ENCODE data around the gene SYCE3.
"Not testable (repeated sequence)": the region's sequence is repeated elsewhere in the genome, so short reads cannot be mapped to it uniquely, and the experiment has no call there.

SYCE3 gene

DNA sequence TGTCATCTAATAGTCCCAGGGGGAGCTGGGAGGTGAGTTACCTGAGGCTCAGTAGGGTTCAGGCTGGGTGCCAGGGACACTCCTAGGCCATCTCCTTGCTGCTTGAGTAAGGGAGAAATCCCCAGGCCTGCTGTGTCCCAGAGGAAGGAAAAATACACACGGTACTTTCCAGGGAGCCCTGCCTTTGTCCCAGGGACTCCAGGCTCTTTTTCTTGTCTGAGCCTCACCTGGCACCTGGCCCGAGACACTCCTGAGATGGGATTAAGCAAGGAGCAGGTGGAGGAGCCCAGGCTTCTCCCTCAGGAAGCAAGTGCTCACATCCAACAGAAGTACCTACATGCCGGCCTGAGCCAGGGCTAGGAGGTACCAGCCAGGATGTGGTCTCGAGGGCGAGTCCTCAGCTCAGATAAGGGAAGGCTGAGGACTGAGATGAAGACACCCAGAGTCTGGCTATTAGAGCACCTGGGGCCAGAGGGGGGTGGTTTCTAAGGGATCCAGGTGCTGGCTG, 17.9 kb downstream of the SYCE3 start:
- peak overlapping the region; percentile 39 for H3K27ac ChIP-seq (ENCODE audit: low read depth, low read length)
- H3K4me3 ChIP-seq (ENCODE audit: low read depth in 1 of 2, low read length in 2 of 2): peak overlapping the region; percentile 12 to 40
- peak overlapping the region; percentile 12 to 44 for H3K9ac ChIP-seq (ENCODE audit: low read depth in 1 of 2, low read length in 2 of 2)
- peaks cover 27 to 29% of the 10 kb centered on the region in 2 donors for H3K4me1 ChIP-seq (ENCODE audit: control insufficient read depth in 1 of 2, insufficient read depth in 2 of 2, low read length in 2 of 2)
- peaks cover 0 to 6% of the 10 kb centered on the region in 2 donors for H3K27me3 ChIP-seq (ENCODE audit: control insufficient read depth in 1 of 2, insufficient read depth in 2 of 2, low read length in 2 of 2)
- no peaks in the 10 kb centered on the region for H3K36me3 ChIP-seq (ENCODE audit: control insufficient read depth in 1 of 2, insufficient read depth in 2 of 2, low read length in 2 of 2)
- H3K9me3 ChIP-seq (ENCODE audit: control insufficient read depth in 1 of 2, low read length in 2 of 2): no peaks in the 10 kb centered on the region

DNA sequence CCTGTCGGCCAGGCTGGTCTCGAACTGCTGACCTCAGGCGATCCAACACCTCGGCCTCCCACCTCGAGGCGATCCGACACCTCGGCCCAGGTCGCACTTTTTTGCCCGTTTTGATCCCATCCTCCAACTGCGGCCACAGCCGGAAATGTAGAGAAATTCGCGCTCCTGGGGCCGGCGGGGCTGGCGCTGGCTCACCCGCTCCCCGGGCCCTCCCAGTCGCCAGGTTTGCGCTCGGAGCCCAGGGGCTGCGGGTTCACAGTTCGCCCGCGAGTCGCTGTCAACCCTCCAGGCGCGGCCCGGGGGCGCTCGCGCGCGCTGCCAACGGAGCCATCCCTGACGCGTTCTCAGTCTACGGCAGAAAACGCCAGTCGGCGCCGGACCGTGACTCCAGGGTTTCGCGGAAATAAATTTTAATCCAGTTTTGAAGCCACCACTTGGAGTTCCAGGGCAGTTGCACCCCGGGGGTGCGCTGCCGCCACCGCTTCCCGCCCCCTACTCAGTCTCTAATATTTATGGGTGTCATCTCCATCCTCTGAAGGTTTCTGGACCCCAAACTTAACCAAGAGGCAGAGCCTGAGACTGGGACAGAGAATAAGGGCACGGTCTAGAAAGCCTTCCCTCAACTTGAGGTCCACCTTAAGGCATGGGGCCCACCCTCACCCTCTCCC, 18.5 kb downstream of the SYCE3 start:
- Histone ChIP-seq H3K9ac (ENCODE audit: low read depth in 1 of 2, low read length in 2 of 2) (peak overlapping the region; percentile 12 to 44), H3K4me1 (ENCODE audit: control insufficient read depth in 1 of 2, insufficient read depth in 2 of 2, low read length in 2 of 2) (peaks cover 29 to 32% of the 10 kb centered on the region in 2 donors), H3K36me3 (ENCODE audit: control insufficient read depth in 1 of 2, insufficient read depth in 2 of 2, low read length in 2 of 2) (no peaks in the 10 kb centered on the region), H3K27ac (ENCODE audit: low read depth, low read length) (peak overlapping the region; percentile 66), H3K4me3 (ENCODE audit: low read depth in 1 of 2, low read length in 2 of 2) (peak overlapping the region; percentile 12 to 40), H3K27me3 (ENCODE audit: control insufficient read depth in 1 of 2, insufficient read depth in 2 of 2, low read length in 2 of 2) (peaks cover 0 to 5% of the 10 kb centered on the region in 2 donors), H3K9me3 (ENCODE audit: control insufficient read depth in 1 of 2, low read length in 2 of 2) (no peaks in the 10 kb centered on the region)

DNA sequence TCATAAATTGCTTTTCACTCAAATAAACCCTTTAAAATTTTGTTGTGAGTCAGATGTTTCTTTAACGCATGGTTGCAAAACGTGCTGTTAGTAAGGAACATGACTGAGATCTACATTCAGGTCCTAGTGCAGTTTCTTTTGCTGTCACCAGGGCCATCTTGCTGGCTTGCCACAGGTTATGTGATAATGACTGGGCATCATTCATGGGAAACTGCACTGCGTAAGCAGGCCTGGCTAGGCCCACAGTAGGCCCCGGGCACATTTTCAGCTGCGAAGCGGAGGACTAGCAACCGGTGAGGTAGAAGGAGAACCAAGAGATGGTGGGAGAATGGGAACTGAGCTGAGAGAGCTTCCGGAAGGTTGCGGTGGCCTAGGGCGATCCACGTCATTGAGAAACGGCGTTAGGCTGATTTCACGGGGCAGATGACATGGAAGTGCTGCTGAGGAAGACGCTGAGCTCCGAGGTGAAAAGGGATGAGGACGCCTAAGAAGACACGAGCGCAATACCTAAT, 20.2 kb downstream of the SYCE3 start:
- H3K9ac ChIP-seq (ENCODE audit: low read depth in 1 of 2, low read length in 2 of 2): no peak overlapping the region
- H3K27me3 ChIP-seq (ENCODE audit: control insufficient read depth in 1 of 2, insufficient read depth in 2 of 2, low read length in 2 of 2): peaks cover 0 to under 1% of the 10 kb centered on the region in 2 donors
- H3K4me1 ChIP-seq (ENCODE audit: control insufficient read depth in 1 of 2, insufficient read depth in 2 of 2, low read length in 2 of 2): peaks cover 32 to 42% of the 10 kb centered on the region in 2 donors
- peak overlapping the region; percentile 13 for H3K27ac ChIP-seq (ENCODE audit: low read depth, low read length)
- no peaks in the 10 kb centered on the region for H3K36me3 ChIP-seq (ENCODE audit: control insufficient read depth in 1 of 2, insufficient read depth in 2 of 2, low read length in 2 of 2)
- H3K9me3 ChIP-seq (ENCODE audit: control insufficient read depth in 1 of 2, low read length in 2 of 2): no peaks in the 10 kb centered on the region
- no peak overlapping the region for H3K4me3 ChIP-seq (ENCODE audit: low read depth in 1 of 2, low read length in 2 of 2)

DNA sequence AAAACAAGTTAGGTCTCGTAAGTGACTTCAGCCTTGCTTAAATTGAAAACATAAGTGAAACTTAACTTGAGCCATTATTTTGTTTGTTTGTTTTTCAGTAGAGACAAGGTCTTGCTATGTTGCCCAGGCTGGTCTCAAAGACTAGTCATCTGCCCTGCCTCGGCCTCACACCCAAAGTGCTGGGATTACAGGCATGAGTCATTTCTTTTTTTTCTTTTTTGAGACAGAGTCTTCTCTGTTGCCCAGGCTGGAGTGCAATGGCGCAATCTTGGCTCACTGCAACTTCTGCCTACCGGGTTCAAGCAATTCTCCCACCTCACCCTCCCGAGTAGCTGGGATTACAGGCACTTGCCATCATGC, 21.1 kb downstream of the SYCE3 start:
- H3K4me1 ChIP-seq (ENCODE audit: control insufficient read depth in 1 of 2, insufficient read depth in 2 of 2, low read length in 2 of 2): peaks cover 32 to 42% of the 10 kb centered on the region in 2 donors
- H3K27me3 ChIP-seq (ENCODE audit: control insufficient read depth in 1 of 2, insufficient read depth in 2 of 2, low read length in 2 of 2); H3K36me3 ChIP-seq (ENCODE audit: control insufficient read depth in 1 of 2, insufficient read depth in 2 of 2, low read length in 2 of 2); H3K9ac ChIP-seq (ENCODE audit: low read depth in 1 of 2, low read length in 2 of 2); H3K9me3 ChIP-seq (ENCODE audit: control insufficient read depth in 1 of 2, low read length in 2 of 2): not testable (repeated sequence)
- peak overlapping the region; percentile 51 for H3K27ac ChIP-seq (ENCODE audit: low read depth, low read length)
- H3K4me3 ChIP-seq (ENCODE audit: low read depth in 1 of 2, low read length in 2 of 2): peak overlapping the region in 1 of 2 donors; percentile 21

DNA sequence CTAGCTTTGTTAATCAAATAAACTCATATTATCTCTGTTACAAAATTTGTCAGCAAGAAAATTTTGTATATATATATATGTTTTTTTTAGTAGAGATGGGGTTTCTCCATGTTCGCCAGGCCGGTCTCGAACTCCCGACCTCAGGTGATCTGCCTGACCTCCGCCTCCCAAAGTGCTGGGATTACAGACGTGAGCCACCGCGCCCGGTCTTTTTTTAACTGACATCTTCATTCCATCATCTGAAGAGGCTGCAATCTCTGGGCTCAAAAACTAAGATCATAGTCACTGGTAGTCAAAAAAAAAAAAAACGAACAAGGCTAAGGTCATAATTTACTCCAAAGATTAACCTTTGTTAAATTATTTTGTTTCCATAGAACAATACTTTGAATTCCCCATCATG, 22.3 kb downstream of the SYCE3 start:
- Histone ChIP-seq H3K9me3 (ENCODE audit: control insufficient read depth in 1 of 2, low read length in 2 of 2) (no peaks in the 10 kb centered on the region), H3K4me1 (ENCODE audit: control insufficient read depth in 1 of 2, insufficient read depth in 2 of 2, low read length in 2 of 2) (peaks cover 32 to 39% of the 10 kb centered on the region in 2 donors), H3K4me3 (ENCODE audit: low read depth in 1 of 2, low read length in 2 of 2) (no peak overlapping the region), H3K27ac (ENCODE audit: low read depth, low read length) (no peak overlapping the region), H3K36me3 (ENCODE audit: control insufficient read depth in 1 of 2, insufficient read depth in 2 of 2, low read length in 2 of 2) (no peaks in the 10 kb centered on the region), H3K27me3 (ENCODE audit: control insufficient read depth in 1 of 2, insufficient read depth in 2 of 2, low read length in 2 of 2) (no peaks in the 10 kb centered on the region), H3K9ac (ENCODE audit: low read depth in 1 of 2, low read length in 2 of 2) (peak overlapping the region in 1 of 2 donors; percentile 69)

DNA sequence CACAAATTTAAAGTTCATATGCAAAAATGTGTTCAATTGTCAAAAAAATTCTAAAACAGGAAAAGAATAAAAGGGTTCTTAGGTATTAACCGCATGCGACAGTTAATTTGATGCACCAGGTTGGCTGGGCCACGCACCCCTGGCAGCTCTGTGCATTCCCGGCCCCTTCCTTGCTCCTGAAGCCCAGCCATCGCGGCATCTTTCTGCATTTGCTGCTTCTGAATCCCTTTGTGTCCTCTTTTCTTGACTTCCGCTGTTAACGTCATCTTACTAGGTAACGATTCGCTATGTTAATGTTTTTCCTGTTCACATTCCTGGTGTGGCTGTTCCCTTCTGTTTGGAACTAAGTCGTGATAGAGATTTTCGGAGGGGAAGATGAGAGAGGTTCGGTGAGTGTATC, 25.0 kb downstream of the SYCE3 start:
- H3K4me1 ChIP-seq (ENCODE audit: control insufficient read depth in 1 of 2, insufficient read depth in 2 of 2, low read length in 2 of 2): peaks cover 22 to 28% of the 10 kb centered on the region in 2 donors
- no peak overlapping the region for H3K4me3 ChIP-seq (ENCODE audit: low read depth in 1 of 2, low read length in 2 of 2)
- no peaks in the 10 kb centered on the region for H3K36me3 ChIP-seq (ENCODE audit: control insufficient read depth in 1 of 2, insufficient read depth in 2 of 2, low read length in 2 of 2)
- H3K9ac ChIP-seq (ENCODE audit: low read depth in 1 of 2, low read length in 2 of 2): no peak overlapping the region
- no peaks in the 10 kb centered on the region for H3K9me3 ChIP-seq (ENCODE audit: control insufficient read depth in 1 of 2, low read length in 2 of 2)
- H3K27ac ChIP-seq (ENCODE audit: low read depth, low read length): peak overlapping the region; percentile 85
- no peaks in the 10 kb centered on the region for H3K27me3 ChIP-seq (ENCODE audit: control insufficient read depth in 1 of 2, insufficient read depth in 2 of 2, low read length in 2 of 2)

DNA sequence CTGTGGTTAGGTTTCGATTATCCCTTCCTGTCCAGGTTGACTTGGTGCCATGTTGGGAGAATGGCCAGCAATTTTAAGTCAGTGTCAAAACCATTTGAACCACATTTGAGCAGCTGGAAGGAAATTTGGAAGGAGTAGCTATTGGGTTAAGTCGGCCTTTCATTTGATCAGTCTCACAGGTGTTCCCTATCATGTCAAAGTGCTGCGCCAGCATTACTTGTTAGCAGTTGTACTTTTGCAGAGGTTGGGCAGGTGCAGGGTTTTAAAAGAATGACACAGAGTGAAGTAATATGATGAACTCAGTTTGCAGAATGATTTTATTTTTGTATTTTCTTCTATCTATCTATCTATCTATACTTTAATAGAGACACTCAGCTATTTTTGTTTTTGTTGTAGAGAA, 26.5 kb downstream of the SYCE3 start:
- H3K36me3 ChIP-seq (ENCODE audit: control insufficient read depth in 1 of 2, insufficient read depth in 2 of 2, low read length in 2 of 2): no peaks in the 10 kb centered on the region
- no peak overlapping the region for H3K4me3 ChIP-seq (ENCODE audit: low read depth in 1 of 2, low read length in 2 of 2)
- H3K4me1 ChIP-seq (ENCODE audit: control insufficient read depth in 1 of 2, insufficient read depth in 2 of 2, low read length in 2 of 2): peaks cover 22 to 27% of the 10 kb centered on the region in 2 donors
- H3K9ac ChIP-seq (ENCODE audit: low read depth in 1 of 2, low read length in 2 of 2): no peak overlapping the region
- H3K27ac ChIP-seq (ENCODE audit: low read depth, low read length): no peak overlapping the region
- no peaks in the 10 kb centered on the region for H3K27me3 ChIP-seq (ENCODE audit: control insufficient read depth in 1 of 2, insufficient read depth in 2 of 2, low read length in 2 of 2)
- no peaks in the 10 kb centered on the region for H3K9me3 ChIP-seq (ENCODE audit: control insufficient read depth in 1 of 2, low read length in 2 of 2)

DNA sequence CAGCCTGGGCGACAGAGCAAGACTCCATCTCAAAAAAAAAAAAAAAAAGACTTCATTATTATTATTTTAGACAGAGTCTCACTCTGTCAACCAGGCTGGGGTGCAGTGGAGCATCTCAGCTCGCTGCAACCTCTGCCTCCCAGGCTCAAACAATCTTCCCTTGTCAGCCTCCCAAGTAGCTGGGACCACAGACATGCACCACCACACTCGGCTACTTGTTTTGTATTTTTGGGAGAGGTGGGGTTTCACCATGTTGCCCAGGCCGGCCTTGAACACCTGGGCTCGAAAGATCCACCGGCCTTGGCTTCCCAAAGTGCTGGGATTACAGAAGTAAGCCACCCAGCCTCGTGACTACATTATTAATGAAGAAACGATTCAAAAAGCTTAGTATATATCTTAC, 27.6 kb downstream of the SYCE3 start:
- no peak overlapping the region for H3K4me3 ChIP-seq (ENCODE audit: low read depth in 1 of 2, low read length in 2 of 2)
- H3K36me3 ChIP-seq (ENCODE audit: control insufficient read depth in 1 of 2, insufficient read depth in 2 of 2, low read length in 2 of 2): no peaks in the 10 kb centered on the region
- H3K27ac ChIP-seq (ENCODE audit: low read depth, low read length): no peak overlapping the region
- H3K9ac ChIP-seq (ENCODE audit: low read depth in 1 of 2, low read length in 2 of 2): no peak overlapping the region
- no peaks in the 10 kb centered on the region for H3K9me3 ChIP-seq (ENCODE audit: control insufficient read depth in 1 of 2, low read length in 2 of 2)
- no peaks in the 10 kb centered on the region for H3K27me3 ChIP-seq (ENCODE audit: control insufficient read depth in 1 of 2, insufficient read depth in 2 of 2, low read length in 2 of 2)
- peaks cover 21 to 23% of the 10 kb centered on the region in 2 donors for H3K4me1 ChIP-seq (ENCODE audit: control insufficient read depth in 1 of 2, insufficient read depth in 2 of 2, low read length in 2 of 2)

DNA sequence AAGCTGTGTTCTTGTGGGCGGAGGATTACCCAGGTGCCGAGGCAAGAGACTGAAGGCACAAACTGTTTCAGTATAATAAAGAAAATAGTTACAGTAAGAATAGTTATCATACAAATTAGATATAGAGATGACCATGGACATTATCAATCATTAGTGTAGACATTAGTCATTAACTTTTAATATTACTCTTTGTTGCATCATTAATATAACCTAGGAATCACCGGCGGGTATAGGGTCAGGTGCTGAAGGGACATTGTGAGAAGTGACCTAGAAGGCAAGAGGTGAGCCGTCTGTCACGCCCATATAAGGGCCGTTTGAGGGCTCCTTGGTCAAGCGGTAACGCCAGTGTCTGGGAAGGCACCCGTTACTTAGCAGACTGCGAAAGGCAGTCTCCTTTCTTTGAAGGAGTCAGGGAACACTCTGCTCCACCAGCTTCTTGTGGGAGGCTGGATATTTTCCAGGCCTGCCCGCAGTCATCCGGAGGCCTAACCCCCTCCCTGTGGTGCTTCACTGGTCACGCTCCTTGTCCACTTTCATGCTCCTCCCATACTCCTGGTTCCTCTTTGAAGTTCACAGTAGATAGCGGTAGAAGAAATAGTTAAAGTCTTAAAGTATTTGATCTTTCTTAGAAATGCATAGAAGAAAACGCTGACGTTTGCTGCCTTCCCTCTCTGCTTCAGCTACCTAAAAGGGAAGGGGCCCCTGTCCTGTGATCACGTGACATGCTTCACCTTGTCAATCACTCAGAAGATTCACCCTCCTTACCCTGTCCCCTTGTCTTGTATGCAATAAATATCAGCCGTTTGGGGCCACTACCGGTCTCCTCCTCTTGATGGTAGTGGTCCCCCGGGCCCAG, 28.6 kb downstream of the SYCE3 start:
- H3K9ac ChIP-seq (ENCODE audit: low read depth in 1 of 2, low read length in 2 of 2): peak overlapping the region in 1 of 2 donors; percentile 18
- H3K9me3 ChIP-seq (ENCODE audit: control insufficient read depth in 1 of 2, low read length in 2 of 2); H3K36me3 ChIP-seq (ENCODE audit: control insufficient read depth in 1 of 2, insufficient read depth in 2 of 2, low read length in 2 of 2); H3K27me3 ChIP-seq (ENCODE audit: control insufficient read depth in 1 of 2, insufficient read depth in 2 of 2, low read length in 2 of 2); H3K4me3 ChIP-seq (ENCODE audit: low read depth in 1 of 2, low read length in 2 of 2): not testable (repeated sequence)
- H3K27ac ChIP-seq (ENCODE audit: low read depth, low read length): peak overlapping the region; percentile 26
- peaks cover 19 to 20% of the 10 kb centered on the region in 2 donors for H3K4me1 ChIP-seq (ENCODE audit: control insufficient read depth in 1 of 2, insufficient read depth in 2 of 2, low read length in 2 of 2)

Data from duodenal mucosa (tissue), 2 donors.